ENCODE measurements around the gene RARS2.

Gene RARS2

GRCh38 chr6:87586371-87587077 lies 3.3 kb downstream of the RARS2 start:
- DNase-seq (ENCODE audit: low read depth), result no peak
- no peak overlapping the region for H3K4me3 ChIP-seq (ENCODE audit: low read depth, low read length)
- no peak for TF ChIP-seq MAX (IDR thresholded peaks at IDR 0.05; ENCODE audit: low read depth, low read length)
- no peak for TF ChIP-seq MYC (IDR thresholded peaks at IDR 0.05; ENCODE audit: low read depth, low read length)
- TF ChIP-seq POLR2A (IDR thresholded peaks at IDR 0.05; ENCODE audit: extremely low read depth, insufficient read length), result no peak
- TF ChIP-seq CTCF (IDR thresholded peaks at IDR 0.05; ENCODE audit: low read depth, low read length), result no peak

GRCh38 chr6:87583822-87584221 lies 6.0 kb downstream of the RARS2 start:
- TF ChIP-seq MAX (IDR thresholded peaks at IDR 0.05; ENCODE audit: low read depth, low read length) (no peak), MYC (IDR thresholded peaks at IDR 0.05; ENCODE audit: low read depth, low read length) (no peak)
- no peak overlapping the region for H3K4me3 ChIP-seq (ENCODE audit: low read depth, low read length)
- DNase-seq (ENCODE audit: low read depth), result no peak

- DNase-seq (ENCODE audit: low read depth), result no peak
- H3K4me3 ChIP-seq (ENCODE audit: low read depth, low read length), result no peak overlapping the region
- TF ChIP-seq MAX (IDR thresholded peaks at IDR 0.05; ENCODE audit: low read depth, low read length) (no peak), CTCF (IDR thresholded peaks at IDR 0.05; ENCODE audit: low read depth, low read length) (no peak), POLR2A (IDR thresholded peaks at IDR 0.05; ENCODE audit: extremely low read depth, insufficient read length) (no peak), MYC (IDR thresholded peaks at IDR 0.05; ENCODE audit: low read depth, low read length) (no peak)
Observed at GRCh38 chr6:87575423-87575822, 14.4 kb downstream of the RARS2 start.

GRCh38 chr6:87574237-87574804 lies 15.5 kb downstream of the RARS2 start:
- DNase-seq (ENCODE audit: low read depth), result no peak
- no peak overlapping the region for H3K4me3 ChIP-seq (ENCODE audit: low read depth, low read length)
- TF ChIP-seq POLR2A (IDR thresholded peaks at IDR 0.05; ENCODE audit: extremely low read depth, insufficient read length) (no peak), CTCF (IDR thresholded peaks at IDR 0.05; ENCODE audit: low read depth, low read length) (no peak), MAX (IDR thresholded peaks at IDR 0.05; ENCODE audit: low read depth, low read length) (no peak), MYC (IDR thresholded peaks at IDR 0.05; ENCODE audit: low read depth, low read length) (no peak)

GRCh38 chr6:87573307-87574024 lies 16.3 kb downstream of the RARS2 start:
- TF ChIP-seq MAX (IDR thresholded peaks at IDR 0.05; ENCODE audit: low read depth, low read length) (no peak), CTCF (IDR thresholded peaks at IDR 0.05; ENCODE audit: low read depth, low read length) (no peak), MYC (IDR thresholded peaks at IDR 0.05; ENCODE audit: low read depth, low read length) (no peak), POLR2A (IDR thresholded peaks at IDR 0.05; ENCODE audit: extremely low read depth, insufficient read length) (no peak)
- DNase-seq (ENCODE audit: low read depth), result no peak
- no peak overlapping the region for H3K4me3 ChIP-seq (ENCODE audit: low read depth, low read length)

- TF ChIP-seq POLR2A (IDR thresholded peaks at IDR 0.05; ENCODE audit: extremely low read depth, insufficient read length) (no peak), MYC (IDR thresholded peaks at IDR 0.05; ENCODE audit: low read depth, low read length) (no peak), MAX (IDR thresholded peaks at IDR 0.05; ENCODE audit: low read depth, low read length) (no peak), CTCF (IDR thresholded peaks at IDR 0.05; ENCODE audit: low read depth, low read length) (no peak)
- no peak for DNase-seq (ENCODE audit: low read depth)
- no peak overlapping the region for H3K4me3 ChIP-seq (ENCODE audit: low read depth, low read length)
Observed at GRCh38 chr6:87572883-87573282, 16.9 kb downstream of the RARS2 start.

All from NB4 (cell line).